ENCODE measurements around the gene PSMA1. TPM values are rescaled to one million over a fixed set of nuclear protein-coding genes. Genes with fewer than 3 reads are reported as not detected.

Gene PSMA1
- polyA plus RNA-seq, 3 donors = 163 to 228 (median 201) TPM

DNA sequence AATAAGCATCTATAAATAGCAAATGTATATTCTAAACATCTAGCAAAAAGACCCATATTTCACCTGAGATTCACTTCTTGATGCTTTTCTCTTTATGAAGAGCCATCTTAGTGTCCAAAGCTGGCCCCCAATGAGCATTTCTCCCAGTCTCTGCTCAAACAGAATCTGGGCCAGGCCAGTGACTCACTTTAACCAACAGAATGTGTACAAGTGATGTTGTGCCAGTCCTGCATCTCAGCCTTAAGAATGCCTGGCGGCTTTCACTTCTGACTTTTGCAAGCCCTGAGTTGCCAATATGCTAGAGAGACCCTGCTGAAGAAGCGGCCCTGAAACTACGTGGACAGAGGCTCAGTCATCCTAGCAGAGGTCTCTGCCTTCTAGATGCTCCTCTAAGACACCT lies 13.7 kb downstream of the PSMA1 start:
- Histone ChIP-seq H4K20me1 (ENCODE audit: insufficient read depth, low read length) (no peaks in the 10 kb centered on the region), H3K9me3 (replicated peaks in 1 of 2; ENCODE audit: control insufficient read depth in 1 of 2, insufficient read depth in 1 of 2, low read length in 2 of 2) (no peaks in the 10 kb centered on the region), H3K9ac (ENCODE audit: insufficient read depth, low read length, poor library complexity, severe bottlenecking) (no peak overlapping the region), H3K27ac (ENCODE audit: low read depth in 1 of 2, low read length in 2 of 2) (no peak overlapping the region), H3K4me3 (replicated peaks in 1 of 3; ENCODE audit: low read depth in 2 of 3, low read length in 3 of 3) (no peak overlapping the region), H3K4me2 (replicated peaks; ENCODE audit: extremely low read depth, low read length, poor library complexity, severe bottlenecking) (no peak overlapping the region), H3K27me3 (ENCODE audit: control insufficient read depth in 2 of 2, insufficient read depth in 2 of 2, low read length in 2 of 2) (no peaks in the 10 kb centered on the region), H3K4me1 (ENCODE audit: control insufficient read depth in 1 of 2, insufficient read depth in 2 of 2, low read length in 2 of 2) (no peaks in the 10 kb centered on the region), H2AFZ (ENCODE audit: insufficient read depth, low read depth, low read length, poor library complexity, severe bottlenecking) (no peak overlapping the region), H3K79me2 (ENCODE audit: insufficient read depth, low read length) (no peaks in the 10 kb centered on the region), H3K36me3 (replicated peaks in 1 of 2; ENCODE audit: control insufficient read depth in 1 of 2, insufficient read depth in 2 of 2, low read length in 2 of 2) (peaks cover 75 to 86% of the 10 kb centered on the region in 2 donors)
- DNase-seq = no peak
- 97% methylated on average over 3 of the region's 3 CpGs for WGBS (ENCODE audit: insufficient coverage)
- H3K9me3 Mint-ChIP-seq = no peaks in the 10 kb centered on the region
- TF ChIP-seq, protein P1, sequence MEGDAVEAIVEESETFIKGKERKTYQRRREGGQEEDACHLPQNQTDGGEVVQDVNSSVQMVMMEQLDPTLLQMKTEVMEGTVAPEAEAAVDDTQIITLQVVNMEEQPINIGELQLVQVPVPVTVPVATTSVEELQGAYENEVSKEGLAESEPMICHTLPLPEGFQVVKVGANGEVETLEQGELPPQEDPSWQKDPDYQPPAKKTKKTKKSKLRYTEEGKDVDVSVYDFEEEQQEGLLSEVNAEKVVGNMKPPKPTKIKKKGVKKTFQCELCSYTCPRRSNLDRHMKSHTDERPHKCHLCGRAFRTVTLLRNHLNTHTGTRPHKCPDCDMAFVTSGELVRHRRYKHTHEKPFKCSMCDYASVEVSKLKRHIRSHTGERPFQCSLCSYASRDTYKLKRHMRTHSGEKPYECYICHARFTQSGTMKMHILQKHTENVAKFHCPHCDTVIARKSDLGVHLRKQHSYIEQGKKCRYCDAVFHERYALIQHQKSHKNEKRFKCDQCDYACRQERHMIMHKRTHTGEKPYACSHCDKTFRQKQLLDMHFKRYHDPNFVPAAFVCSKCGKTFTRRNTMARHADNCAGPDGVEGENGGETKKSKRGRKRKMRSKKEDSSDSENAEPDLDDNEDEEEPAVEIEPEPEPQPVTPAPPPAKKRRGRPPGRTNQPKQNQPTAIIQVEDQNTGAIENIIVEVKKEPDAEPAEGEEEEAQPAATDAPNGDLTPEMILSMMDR (IDR thresholded peaks at IDR 0.05) = no peak
- H3K36me3 Mint-ChIP-seq = peaks cover 67 to 91% of the 10 kb centered on the region in 2 donors
- H3K27ac Mint-ChIP-seq = peak overlapping the region in 2 of 7 donors; percentile 21 to 66
- H3K4me1 Mint-ChIP-seq = no peaks in the 10 kb centered on the region
- intact Hi-C loops (cut with micrococcal nuclease) = no loop called here
- no peaks in the 10 kb centered on the region for H3K27me3 Mint-ChIP-seq (ENCODE audit: low read depth in 3 of 3)
- H3K4me3 Mint-ChIP-seq = no peak overlapping the region

DNA sequence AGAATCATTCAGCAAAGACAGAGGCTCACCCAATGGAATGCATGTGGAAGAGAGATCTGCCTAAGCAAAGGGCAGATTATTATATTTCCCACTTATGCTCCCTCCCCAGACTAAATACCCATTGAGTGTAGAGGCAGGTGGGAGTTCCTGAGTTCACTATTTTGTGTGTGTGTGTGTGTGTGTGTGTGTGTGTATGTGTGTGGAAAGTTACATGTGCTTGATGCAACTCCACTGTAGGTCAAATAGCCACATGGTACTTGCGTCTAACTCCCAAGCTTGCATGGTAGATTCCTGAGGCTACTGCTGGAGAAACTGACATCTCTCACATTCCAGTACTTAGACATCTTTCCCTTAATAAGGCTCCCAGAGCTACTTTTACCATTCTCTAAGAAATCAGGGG lies 17.2 kb downstream of the PSMA1 start:
- Mint-ChIP-seq H3K4me3 (no peak overlapping the region), H3K27ac (peak overlapping the region in 3 of 7 donors; percentile 18 to 60 (median 48)), H3K4me1 (peaks cover 10% of the 10 kb centered on the region), H3K36me3 (peaks cover 38 to 63% of the 10 kb centered on the region in 2 donors), H3K9me3 (no peaks in the 10 kb centered on the region), H3K27me3 (ENCODE audit: low read depth in 3 of 3) (no peaks in the 10 kb centered on the region)
- WGBS (ENCODE audit: insufficient coverage) = no CpG with 5 or more reads among the region's 1 CpG
- H3K36me3 ChIP-seq (replicated peaks in 1 of 2; ENCODE audit: control insufficient read depth in 1 of 2, insufficient read depth in 2 of 2, low read length in 2 of 2) = peaks cover 48 to 56% of the 10 kb centered on the region in 2 donors
- no peak overlapping the region for H3K9ac ChIP-seq (ENCODE audit: insufficient read depth, low read length, poor library complexity, severe bottlenecking)
- no peak overlapping the region for H3K27ac ChIP-seq (ENCODE audit: low read depth in 1 of 2, low read length in 2 of 2)
- peaks cover 8 to 18% of the 10 kb centered on the region in 2 donors for H3K4me1 ChIP-seq (ENCODE audit: control insufficient read depth in 1 of 2, insufficient read depth in 2 of 2, low read length in 2 of 2)
- H3K4me3 ChIP-seq (replicated peaks in 1 of 3; ENCODE audit: low read depth in 2 of 3, low read length in 3 of 3) = no peak overlapping the region
- no peaks in the 10 kb centered on the region for H4K20me1 ChIP-seq (ENCODE audit: insufficient read depth, low read length)
- H3K27me3 ChIP-seq (ENCODE audit: control insufficient read depth in 2 of 2, insufficient read depth in 2 of 2, low read length in 2 of 2) = no peaks in the 10 kb centered on the region
- no peaks in the 10 kb centered on the region for H3K9me3 ChIP-seq (replicated peaks in 1 of 2; ENCODE audit: control insufficient read depth in 1 of 2, insufficient read depth in 1 of 2, low read length in 2 of 2)
- intact Hi-C loops (cut with micrococcal nuclease) = no loop called here
- no peak for DNase-seq
- H3K4me2 ChIP-seq (replicated peaks; ENCODE audit: extremely low read depth, low read length, poor library complexity, severe bottlenecking) = no peak overlapping the region
- no peak overlapping the region for H2AFZ ChIP-seq (ENCODE audit: insufficient read depth, low read depth, low read length, poor library complexity, severe bottlenecking)
- TF ChIP-seq, protein P1 (IDR thresholded peaks at IDR 0.05) = no peak
- H3K79me2 ChIP-seq (ENCODE audit: insufficient read depth, low read length) = peaks cover 16% of the 10 kb centered on the region

Data from CD14-positive monocyte (primary cell).